HepG2 (cell line): ENCODE measurements around the gene KCTD13. TPM values are rescaled to one million over a fixed set of nuclear protein-coding genes. Genes with fewer than 3 reads are reported as not detected.
"Not testable (repeated sequence)": the region's sequence is repeated elsewhere in the genome, so short reads cannot be mapped to it uniquely, and the experiment has no call there.

Experiments
- ATAC-seq: fragments of 200-7000 bp; cut with Tn5 transposase; 3 replicates; pipeline ENCODE4 v1.9.1; 2020; ENCODE audit warnings: mild to moderate bottlenecking, moderate library complexity
- BruUV-seq: library from RNA; stranded (reverse); fragments of 400-500 nt; replicated peaks from 2 replicates; lab custom pipeline; 2021; lab: Mats Ljungman, UMichigan
- CTCF ChIA-PET: fragments of 300-600 bp; formaldehyde crosslinking; extraction: SDS; loops from one replicate; lab custom pipeline; 2021; ENCODE audit warnings: low total read pairs, inconsistent platforms, low intra/inter-chr PET ratio; lab: Yijun Ruan, JAX
- POLR2A ChIA-PET: fragments of 350-600 bp; sonication (Branson Sonifier 250); formaldehyde crosslinking; loops from one replicate; lab custom pipeline; 2020; ENCODE audit warnings: antibody characterized with exemption, inconsistent platforms; lab: Yijun Ruan, JAX
- DNase-seq: peaks from one replicate; pipeline ENCODE4 v3.0.0-alpha.2; 2015; ENCODE audit warnings: low spot score
- FAIRE-seq: peaks from 3 replicates; lab custom pipeline; 2011; peaks lifted over from hg19 to GRCh38; lab: Jason Lieb, UNC
- H2AFZ ChIP-seq: one replicate; pipeline ENCODE4 v1.6.1; 2011; ENCODE audit warnings: low read length, inconsistent platforms
- H3K27ac ChIP-seq: fragments of 300-600 bp; 3 replicates; pipeline ENCODE4 v1.8.0; 2011; ENCODE audit warnings: mixed run types, mild to moderate bottlenecking, mixed read lengths, low read length, inconsistent platforms; ENCODE audit not compliant: insufficient read depth; ENCODE audit errors: extremely low read length
- H3K27me3 ChIP-seq, 2 experiments: fragments of 200-600 bp in 1 of 2; 2 replicates in 1 of 2; 3 replicates in 1 of 2; pipeline versions ENCODE4 v1.6.0 to v1.8.0; 2011; ENCODE audit warnings: low read length in 2 of 2, mild to moderate bottlenecking in 2 of 2, moderate library complexity in 2 of 2, inconsistent platforms in 1 of 2; ENCODE audit not compliant: insufficient read depth in 2 of 2, control insufficient read depth in 1 of 2
- H3K36me3 ChIP-seq, 2 experiments: fragments of 200-600 bp in 1 of 2; replicated peaks in 1 of 2; 2 replicates in 1 of 2; 3 replicates in 1 of 2; pipeline versions ENCODE4 v1.5.1 to v1.8.0; 2011; ENCODE audit warnings: low read length in 2 of 2, inconsistent platforms in 1 of 2; ENCODE audit not compliant: insufficient read depth in 2 of 2, control insufficient read depth in 1 of 2
- H3K4me1 ChIP-seq: 2 replicates; pipeline ENCODE4 v1.5.1; 2012; ENCODE audit warnings: low read length, inconsistent platforms; ENCODE audit not compliant: insufficient read depth
- H3K4me2 ChIP-seq: 2 replicates; pipeline ENCODE4 v1.6.0; 2011; ENCODE audit warnings: low read depth, low read length, inconsistent platforms
- H3K4me3 ChIP-seq, 3 experiments: fragments of 200-600 bp in 1 of 3; sonication (generic), shearing (Covaris generic) in 1 of 3; replicated peaks in 1 of 3; 2 replicates each; pipeline ENCODE4 v1.5.1; 2011 to 2016; ENCODE audit warnings: low read length in 3 of 3, inconsistent platforms in 2 of 3, low read depth in 2 of 3, mild to moderate bottlenecking in 2 of 3, control low read depth in 1 of 3, mixed read lengths in 1 of 3; ENCODE audit not compliant: insufficient read depth in 1 of 3
- H3K79me2 ChIP-seq: one replicate; pipeline ENCODE4 v1.6.1; 2011; ENCODE audit warnings: low read length, inconsistent platforms; ENCODE audit not compliant: insufficient read depth
- H3K9ac ChIP-seq: 2 replicates; pipeline ENCODE4 v1.6.0; 2011; ENCODE audit warnings: mild to moderate bottlenecking, low read depth, low read length, inconsistent platforms; ENCODE audit not compliant: insufficient read depth
- H3K9me3 ChIP-seq: 2 replicates; pipeline ENCODE4 v1.5.1; 2012; ENCODE audit warnings: mild to moderate bottlenecking, low read length
- H4K20me1 ChIP-seq: 2 replicates; pipeline ENCODE4 v1.6.0; 2011; ENCODE audit warnings: inconsistent platforms, mild to moderate bottlenecking, low read length, moderate library complexity; ENCODE audit not compliant: insufficient read depth
- ZBTB33 ChIP-seq: sonication (generic); formaldehyde crosslinking; IDR thresholded peaks from 2 replicates; pipeline ENCODE4 v1.4.0; 2020; ENCODE audit warnings: missing genetic modification reagents
- ZNF749 ChIP-seq: sonication (generic); formaldehyde crosslinking; IDR thresholded peaks from 2 replicates; pipeline ENCODE4 v1.8.0; 2022; ENCODE audit warnings: mild to moderate bottlenecking, missing genetic modification reagents, moderate library complexity, borderline replicate concordance
- WGBS: methylation state at CpG from one replicate; pipeline ENCODE4 v1.1.6; 2017; ENCODE audit warnings: low lambda C conversion rate; 5-methylcytosine and 5-hydroxymethylcytosine counted together
- in situ Hi-C: cut with HindIII; loops from 2 replicates; pipeline ENCODE4 v1.10.0; 2017; ENCODE audit warnings: low pct_unique_long_range_greater_than_20kb; ENCODE audit not compliant: extremely low pct_ligation_motif_present
- intact Hi-C: fragments of 100-400 bp; cut with micrococcal nuclease; formaldehyde crosslinking; loops from one replicate; pipeline ENCODE4 v1.10.0; 2022; ENCODE audit not compliant: unreplicated experiment
- polyA plus RNA-seq, 8 experiments: library from polyadenylated mRNA; depleted of rRNA in 3 of 8; stranded (reverse) in 7 of 8; unstranded in 1 of 8; fragments of >200 nt; fragmentation: Illumina TruSeq in 4 of 8; extraction: Trizol in 4 of 8; gene quantifications; 2 replicates each; pipeline versions ENCODE4 v1.2.1 to v1.2.3, GENCODE V29; 2011 to 2016; ENCODE audit warnings: low read depth in 4 of 8, missing spikeins in 1 of 8, mixed read lengths in 1 of 8; ENCODE audit not compliant: insufficient read depth in 1 of 8
- total RNA-seq, 5 experiments: library from RNA; depleted of rRNA; stranded (reverse); fragments of >200 nt; fragmentation: Illumina TruSeq; extraction: Trizol; gene quantifications; 2 replicates each; pipeline ENCODE4 v1.2.3, GENCODE V29; 2016; ENCODE audit warnings: low read depth in 1 of 5

The KCTD13 gene
- total and polyA plus RNA-seq, 2 of the 13 experiments (the other 11 are each of a cell fraction or from before 2014, with no cell fraction given), result 6.3 to 14.7 TPM

DNA sequence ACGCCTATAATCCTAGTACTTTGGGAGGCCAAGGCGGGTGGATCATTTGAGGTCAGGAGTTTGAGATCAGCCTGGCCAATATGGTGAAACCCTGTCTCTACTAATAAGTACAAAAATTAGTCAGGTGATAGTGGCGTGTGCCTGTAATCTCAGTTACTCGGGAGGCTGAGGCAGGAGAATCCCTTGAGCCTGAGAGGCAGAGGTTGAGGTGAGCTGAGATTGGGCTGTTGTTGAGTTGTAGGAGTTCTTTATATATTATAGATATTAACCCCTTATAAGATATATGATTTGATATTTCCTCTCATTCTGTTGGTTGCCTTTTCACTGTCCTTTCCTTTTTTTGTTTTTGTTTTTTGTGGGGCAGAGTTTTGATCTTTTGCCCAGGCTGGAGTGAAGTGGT is 33.8 kb upstream of the KCTD13 start:
- CTCF ChIA-PET, DNase-seq, H3K36me3 ChIP-seq, H3K27me3 ChIP-seq, H4K20me1 ChIP-seq, H3K27ac ChIP-seq, ATAC-seq, H3K4me3 ChIP-seq, H3K9ac ChIP-seq, H3K9me3 ChIP-seq, H2AFZ ChIP-seq, BruUV-seq, H3K4me2 ChIP-seq, FAIRE-seq, H3K79me2 ChIP-seq: not testable (repeated sequence)
- WGBS, result 52% methylated on average over 4 of the region's 4 CpGs
- POLR2A ChIA-PET, result interaction anchor here (0.6 to 4.6 kb wide), 2 partner anchors 14 to 33 kb away, joined by 3 to 43 read pairs; partner anchors contain the start of genes KCTD13 and TAOK2
- intact Hi-C loops, result loop anchor here (5.0 kb wide), 3 partner anchors 33 to 58 kb away; partner anchors contain the start of genes ASPHD1, HIRIP3, INO80E and KCTD13
- H3K4me1 ChIP-seq, result peaks cover 43% of the 10 kb centered on the region
- in situ Hi-C loops, result loop anchor here (5.0 kb wide), 1 partner anchor 33 kb away; the partner anchor contains the start of gene KCTD13

- TF ChIP-seq ZNF749 (CRISPR knock-in tag), result no peak
- TF ChIP-seq ZBTB33, result peak; percentile 50; the same call in 1 of the 2 replicates
- TF ChIP-seq, all 625 proteins: peak for 1
- WGBS, result 74% methylated on average over 9 of the region's 9 CpGs
- FAIRE-seq (no peak), ATAC-seq (no peak), DNase-seq (no peak)
- Histone ChIP-seq H3K9me3 (no peaks in the 10 kb centered on the region), H3K4me1 (peaks cover 37% of the 10 kb centered on the region), H3K79me2 (no peaks in the 10 kb centered on the region), H3K36me3 (no peaks in the 10 kb centered on the region), H3K27ac (no peak overlapping the region), H3K27me3 (no peaks in the 10 kb centered on the region; a peak in 1 of 5 replicates), H2AFZ (no peak overlapping the region), H3K4me3 (no peak overlapping the region), H3K9ac (no peak overlapping the region), H4K20me1 (no peaks in the 10 kb centered on the region), H3K4me2 (peak overlapping the region; percentile 5; the same call in 1 of the 2 replicates)
- POLR2A ChIA-PET, result interaction anchor here (0.6 to 4.6 kb wide), 2 partner anchors 14 to 33 kb away, joined by 3 to 43 read pairs; partner anchors contain the start of genes KCTD13 and TAOK2
- no TSS peak for BruUV-seq
- in situ Hi-C loops, result no loop called here
- intact Hi-C loops, result no loop called here
- CTCF ChIA-PET, result no interaction called here
Measured at GRCh38 chr16:29959293-29959692, 33.3 kb upstream of the KCTD13 start.
